Fibroblast of mammary gland (primary cell): ENCODE data around the gene ZNF366.

ENCODE experiments used
- DNase-seq: peaks from one replicate; pipeline ENCODE4 v3.0.0-alpha.2; 2010; ENCODE audit warnings: low read depth
- H3K4me3 ChIP-seq: 2 replicates; pipeline ENCODE4 v1.5.1; 2011; ENCODE audit warnings: low read depth, mild to moderate bottlenecking, low read length, moderate library complexity; ENCODE audit not compliant: control insufficient read depth
- CTCF ChIP-seq: conservative IDR thresholded peaks from 2 replicates; pipeline ENCODE4 v1.5.1; 2011; ENCODE audit warnings: low read depth, low read length, inconsistent platforms; ENCODE audit not compliant: control insufficient read depth, insufficient read depth

Gene ZNF366

GRCh38 chr5:72506158-72506549 is 1.1 kb downstream of the ZNF366 start:
- no peak for DNase-seq
- H3K4me3 ChIP-seq: no peak overlapping the region
- no peak for TF ChIP-seq CTCF

GRCh38 chr5:72505539-72506157 is 1.6 kb downstream of the ZNF366 start:
- H3K4me3 ChIP-seq: no peak overlapping the region
- no peak for DNase-seq
- no peak for TF ChIP-seq CTCF

- no peak overlapping the region for H3K4me3 ChIP-seq
- no peak for DNase-seq
- no peak for TF ChIP-seq CTCF
Measured at GRCh38 chr5:72505016-72505415, 2.2 kb downstream of the ZNF366 start.

GRCh38 chr5:72503888-72504491 is 3.2 kb downstream of the ZNF366 start:
- no peak overlapping the region for H3K4me3 ChIP-seq
- TF ChIP-seq CTCF: no peak
- peak; percentile 69 for DNase-seq

GRCh38 chr5:72501488-72501887 is 5.7 kb downstream of the ZNF366 start:
- H3K4me3 ChIP-seq: no peak overlapping the region
- no peak for TF ChIP-seq CTCF
- no peak for DNase-seq

- no peak for DNase-seq
- no peak for TF ChIP-seq CTCF
- H3K4me3 ChIP-seq: no peak overlapping the region
Measured at GRCh38 chr5:72499730-72500129, 7.5 kb downstream of the ZNF366 start.
